Measurements from ENCODE around the gene TSC22D1. TPM values are rescaled to one million over a fixed set of nuclear protein-coding genes. Genes with fewer than 3 reads are reported as not detected.

TSC22D1 gene
- total and polyA plus RNA-seq, 2 of the 4 experiments (the other 2 are of a cell fraction), result 30.8 to 42.2 TPM

- 87% methylated on average over 3 of the region's 11 CpGs; no CpG with 5 or more reads in 1 of the 2 experiments for WGBS, 2 experiments (ENCODE audit: extremely low coverage in 2 of 2, insufficient read length in 1 of 2)
Observed at GRCh38 chr13:44403461-44404056, 172.6 kb downstream of the TSC22D1 start.

More at GRCh38 chr13:44403461-44404056, 172.6 kb downstream of the TSC22D1 start:
- Histone ChIP-seq H4K5ac (ENCODE audit: low read depth, low read length) (no peak overlapping the region), H3K4me1 (ENCODE audit: control insufficient read depth, insufficient read depth, low read length) (peaks cover 5% of the 10 kb centered on the region; the same call in 1 of the 2 replicates), H3K9me3 (ENCODE audit: control insufficient read depth, insufficient read depth, low read length) (no peaks in the 10 kb centered on the region), H4K91ac (ENCODE audit: insufficient read depth, low read depth, low read length) (no peak overlapping the region), H2BK15ac (ENCODE audit: low read depth, low read length) (no peak overlapping the region), H3K36me3 (ENCODE audit: control insufficient read depth, insufficient read depth, low read length) (no peaks in the 10 kb centered on the region), H3K4me3 (ENCODE audit: insufficient read depth, low read depth, low read length) (no peak overlapping the region), H2BK120ac (ENCODE audit: low read depth, low read length) (no peak overlapping the region), H3K4me2 (ENCODE audit: low read depth, low read length) (no peak overlapping the region), H3K9me1 (ENCODE audit: insufficient read depth, low read length) (no peaks in the 10 kb centered on the region), H2AK5ac (ENCODE audit: low read depth, low read length) (no peak overlapping the region), H4K8ac (ENCODE audit: low read depth in 2 of 2, low read length in 2 of 2) (no peak overlapping the region), H3K14ac (replicated peaks; ENCODE audit: low read depth, low read length) (no peak overlapping the region), H4K20me1 (ENCODE audit: insufficient read depth, low read length) (no peaks in the 10 kb centered on the region), H3K9ac (ENCODE audit: low read depth, low read length) (no peak overlapping the region), H2BK5ac (ENCODE audit: low read depth, low read length, poor library complexity, severe bottlenecking) (no peak overlapping the region), H3K23ac (ENCODE audit: low read depth, low read length) (no peak overlapping the region), H3K27me3 (ENCODE audit: control insufficient read depth, insufficient read depth, low read length) (peaks cover 12% of the 10 kb centered on the region), H2BK20ac (ENCODE audit: low read depth, low read length) (no peak overlapping the region), H3K18ac (ENCODE audit: low read depth, low read length) (no peak overlapping the region), H3K79me1 (ENCODE audit: low read depth in 1 of 2, low read length in 2 of 2) (no peaks in the 10 kb centered on the region), H2AFZ (replicated peaks; ENCODE audit: low read length, poor library complexity) (no peak overlapping the region), H3K27ac (ENCODE audit: insufficient read depth, low read length) (no peak overlapping the region), H3K4ac (ENCODE audit: low read depth, low read length) (no peak overlapping the region), H2AK9ac (replicated peaks; ENCODE audit: low read depth, low read length, poor library complexity) (no peak overlapping the region), H3K56ac (ENCODE audit: extremely low read depth, insufficient read depth, low read length) (no peak overlapping the region)
- intact Hi-C loops (cut with micrococcal nuclease), result no loop called here
- DNase-seq (no peak), ATAC-seq (ENCODE audit: low read depth) (no peak)
- no TSS peak for BruUV-seq (replicated peaks)
- TF ChIP-seq POLR2A (IDR thresholded peaks at IDR 0.05; ENCODE audit: low read depth, low read length) (no peak), NFE2L2 (IDR thresholded peaks at IDR 0.05; ENCODE audit: low read depth, low read length) (no peak), CEBPB (IDR thresholded peaks at IDR 0.05; ENCODE audit: low read depth, low read length) (no peak), FOS (IDR thresholded peaks at IDR 0.05; ENCODE audit: low read depth, low read length) (no peak), SMC3 (IDR thresholded peaks at IDR 0.05; ENCODE audit: low read depth, low read length) (no peak), RAD21 (IDR thresholded peaks at IDR 0.05; ENCODE audit: low read length) (no peak), ELK1 (IDR thresholded peaks at IDR 0.05; ENCODE audit: borderline replicate concordance, low read depth, low read length) (no peak), MAZ (IDR thresholded peaks at IDR 0.05; ENCODE audit: borderline replicate concordance, low read depth, low read length) (no peak), CTCF (conservative IDR thresholded peaks at IDR 0.05; ENCODE audit: low read depth, low read length) (no peak), MAFK (IDR thresholded peaks at IDR 0.05; ENCODE audit: low read depth, low read length) (no peak), USF2 (IDR thresholded peaks at IDR 0.05; ENCODE audit: low read depth, low read length) (no peak), BHLHE40 (IDR thresholded peaks at IDR 0.05; ENCODE audit: low read depth, low read length) (no peak), CHD1 (IDR thresholded peaks at IDR 0.05; ENCODE audit: low read depth, low read length) (no peak), MXI1 (IDR thresholded peaks at IDR 0.05; ENCODE audit: borderline replicate concordance, low read depth, low read length) (no peak), RFX5 (IDR thresholded peaks at IDR 0.05; ENCODE audit: low read depth, low read length) (no peak), RCOR1 (IDR thresholded peaks at IDR 0.05; ENCODE audit: insufficient replicate concordance, low read length) (no peak)
- in situ Hi-C loops (cut with MboI; ENCODE audit: low sequenced_read_pairs), result no loop called here
- ChIA-PET POLR2A (ENCODE audit: unreplicated experiment) (interaction anchor here (0.5 kb wide), 1 partner anchor 32 kb away, joined by 4 read pairs; no protein-coding TSS in a partner anchor), CTCF (interaction anchor here (0.6 kb wide), 1 partner anchor 17 kb away, joined by 8 read pairs; no protein-coding TSS in a partner anchor)
- dilution Hi-C loops (cut with HindIII; ENCODE audit: low sequenced_read_pairs, unreplicated experiment), result no loop called here

All from IMR-90 (cell line).